GM21515 (cell line): ENCODE data around the gene MYOC.
A peak's percentile ranks its signal among the peaks of the same experiment; 100 is the strongest.
"Not testable (repeated sequence)": the region's sequence is repeated elsewhere in the genome, so short reads cannot be mapped to it uniquely, and the experiment has no call there.

Experiments
- ATAC-seq: cut with Tn5 transposase; IDR thresholded peaks from one replicate; pipeline ENCODE4 v1.9.1; 2021; ENCODE audit not compliant: unreplicated experiment

The MYOC gene

GRCh38 chr1:171611306-171611705, 41.2 kb downstream of the MYOC start:
- no peak for ATAC-seq

DNA sequence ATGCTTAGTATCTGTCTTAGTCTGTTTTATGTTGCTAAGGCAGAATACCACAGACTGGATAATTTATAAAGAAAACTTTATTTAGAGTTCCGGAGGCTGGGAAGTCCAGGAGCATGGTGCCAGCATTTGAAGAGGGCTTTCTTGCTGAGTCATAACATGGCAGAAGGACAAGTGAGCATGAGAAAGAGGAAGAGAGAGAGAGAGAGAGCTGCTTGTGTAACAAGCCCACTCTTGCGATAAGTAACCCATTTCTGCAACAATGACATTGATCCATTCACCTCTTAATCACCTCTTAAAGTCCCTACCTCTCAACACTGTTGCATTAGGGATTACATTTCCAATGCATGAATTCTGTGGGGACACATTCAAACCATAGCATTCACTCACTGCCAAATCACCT, 42.1 kb downstream of the MYOC start:
- ATAC-seq = peak; percentile 38

DNA sequence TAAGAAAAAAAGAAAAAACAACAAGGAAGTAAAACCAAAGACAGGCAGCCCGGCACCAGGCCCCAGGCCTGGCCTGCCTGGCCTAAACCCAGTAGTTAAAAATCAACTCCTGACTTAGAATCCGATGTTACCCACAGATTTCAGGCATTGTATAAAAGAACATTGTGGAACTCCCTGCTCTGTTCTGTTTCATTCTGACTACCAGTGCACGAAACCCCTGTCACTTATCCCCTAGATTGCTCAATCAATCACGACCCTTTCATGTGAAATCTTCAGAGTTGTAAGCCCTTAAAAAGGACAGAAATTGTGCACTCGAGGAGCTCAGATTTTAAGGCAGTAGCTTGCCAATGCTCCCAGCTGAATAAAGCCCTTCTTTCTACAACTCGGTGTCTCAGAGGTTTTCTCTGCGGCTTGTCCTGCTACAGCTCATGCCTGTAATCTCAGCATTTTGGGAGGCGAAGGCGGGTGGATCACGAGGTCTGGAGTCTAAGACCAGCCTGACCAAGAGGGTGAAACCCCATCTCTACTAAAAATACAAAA, 46.0 kb downstream of the MYOC start:
- no peak for ATAC-seq

- ATAC-seq = not testable (repeated sequence)
Measured at GRCh38 chr1:171603042-171603441, 49.4 kb downstream of the MYOC start.

DNA sequence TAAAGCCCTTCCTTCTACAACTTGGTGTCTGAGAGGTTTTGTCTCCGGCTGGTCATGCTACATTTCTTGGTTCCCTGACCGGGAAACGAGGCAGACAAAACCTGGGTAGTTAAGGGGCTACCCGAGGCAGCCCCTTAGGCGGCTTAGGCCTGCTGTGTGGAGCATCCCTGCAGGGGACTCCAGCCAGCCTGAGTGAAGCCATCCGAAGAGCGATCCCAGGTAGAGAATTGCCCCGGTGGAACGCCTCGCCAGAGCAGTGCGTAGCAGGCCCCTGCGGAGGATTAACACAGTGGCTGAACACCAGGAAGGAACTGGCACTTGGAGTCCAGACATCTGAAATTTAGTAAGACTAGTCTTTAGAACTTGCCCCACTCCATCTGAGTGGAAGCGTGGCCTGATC, 51.6 kb downstream of the MYOC start:
- no peak for ATAC-seq

- not testable (repeated sequence) for ATAC-seq
Measured at GRCh38 chr1:171600310-171600709, 52.2 kb downstream of the MYOC start.

DNA sequence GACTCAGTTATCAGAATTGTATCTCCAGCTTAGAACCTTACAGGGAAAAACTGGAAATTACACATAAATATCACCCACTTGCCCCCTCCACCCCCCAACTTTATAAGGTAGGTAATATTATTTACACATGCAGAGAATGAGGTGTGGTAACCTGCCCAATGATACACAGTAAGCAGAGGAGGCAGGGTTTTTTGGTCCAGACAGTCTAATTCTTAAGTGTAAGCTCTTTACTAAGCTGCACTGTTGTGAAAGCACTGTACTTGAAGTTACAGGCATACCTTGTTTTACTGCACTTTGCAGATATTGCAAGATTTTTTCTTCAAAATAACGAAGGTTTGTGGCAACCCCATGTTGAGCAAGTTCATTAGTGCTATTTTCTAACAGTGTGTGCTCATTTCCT, 55.3 kb downstream of the MYOC start:
- no peak for ATAC-seq

GRCh38 chr1:171596705-171597104, 55.8 kb downstream of the MYOC start:
- no peak for ATAC-seq

GRCh38 chr1:171596119-171596518, 56.4 kb downstream of the MYOC start:
- no peak for ATAC-seq

- no peak for ATAC-seq
Measured at GRCh38 chr1:171595324-171595723, 57.2 kb downstream of the MYOC start.

DNA sequence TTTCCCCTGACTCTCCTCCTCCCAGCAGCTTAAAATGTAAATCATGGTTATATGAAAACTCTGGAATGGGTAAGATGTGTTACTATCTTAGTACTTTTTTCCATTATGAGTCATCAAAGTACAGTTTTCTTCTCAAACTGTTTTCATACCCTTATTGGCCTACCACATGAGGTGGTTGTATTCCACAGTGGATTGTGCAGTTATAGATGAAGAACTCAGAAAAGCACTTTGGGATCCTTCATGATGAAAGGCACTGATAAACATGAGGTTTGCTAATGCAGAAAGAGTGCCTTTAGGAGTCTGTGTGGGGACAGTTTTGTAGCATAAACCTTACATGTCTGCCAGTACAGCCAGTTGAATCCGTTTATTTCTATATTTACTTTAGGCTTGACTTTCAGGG, 62.5 kb downstream of the MYOC start:
- ATAC-seq = no peak

DNA sequence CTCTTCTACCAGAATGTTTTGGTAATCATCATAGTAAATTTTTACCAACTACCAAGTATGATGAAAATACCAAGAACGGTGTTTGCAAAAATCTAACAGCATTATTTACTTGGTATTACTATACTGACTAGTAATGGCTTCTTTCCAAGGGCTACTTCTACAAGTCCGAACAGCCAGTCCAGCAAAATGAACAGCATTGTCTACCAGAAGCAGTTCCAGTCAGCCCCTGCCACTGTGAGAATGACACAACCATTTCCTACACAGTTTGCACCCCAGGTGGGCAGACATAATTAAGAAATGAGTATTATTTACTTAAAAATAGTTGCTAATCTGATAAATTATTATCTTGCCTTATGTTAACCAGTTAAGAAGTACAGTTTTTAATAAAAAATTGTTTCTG, 64.3 kb downstream of the MYOC start:
- no peak for ATAC-seq

DNA sequence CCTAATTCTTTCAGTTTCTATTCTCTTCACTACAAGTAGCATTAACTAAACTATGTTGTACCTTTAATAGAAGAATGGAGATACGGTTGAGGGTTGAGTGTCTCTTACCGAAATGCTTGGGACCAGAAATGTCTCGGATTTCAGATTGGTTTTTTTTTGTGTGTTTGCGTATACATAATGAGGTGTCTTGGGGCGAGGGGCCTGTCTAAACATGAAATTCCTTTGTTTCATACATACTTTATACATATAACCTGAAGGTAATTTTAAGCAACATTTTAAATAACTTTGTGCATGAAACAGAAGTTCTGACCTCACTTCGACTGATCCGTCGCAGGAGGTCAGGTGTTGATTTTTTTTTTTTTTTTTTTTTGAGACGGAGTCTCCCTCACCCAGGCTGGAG, 66.8 kb downstream of the MYOC start:
- ATAC-seq = no peak
